WTC11 (cell line): ENCODE results near the gene NAT16. TPM values are rescaled to one million over a fixed set of nuclear protein-coding genes. Genes with fewer than 3 reads are reported as not detected.
"Not testable (repeated sequence)": the region's sequence is repeated elsewhere in the genome, so short reads cannot be mapped to it uniquely, and the experiment has no call there.

Experiments used
- ATAC-seq: fragments of 200-7000 bp; cut with Tn5 transposase; 2 replicates; pipeline ENCODE4 v1.10.0; 2021; ENCODE audit warnings: mild to moderate bottlenecking, moderate library complexity
- CTCF ChIA-PET: fragments of 300-600 bp; sonication (Branson Sonifier 250); formaldehyde crosslinking; loops from one replicate; lab custom pipeline; 2021; ENCODE audit warnings: antibody characterized with exemption; lab: Charles Lee
- POLR2A ChIA-PET: fragments of 350-600 bp; sonication (Branson Sonifier 250); formaldehyde crosslinking; loops from one replicate; lab custom pipeline; 2021; ENCODE audit warnings: antibody characterized with exemption; lab: Charles Lee
- DNase-seq: peaks from one replicate; pipeline ENCODE4 v3.0.0; 2021; ENCODE audit warnings: low spot score
- H3K27ac Mint-ChIP-seq: 2 replicates; pipeline ENCODE4 v1.8.0; 2021; ENCODE audit warnings: mixed read lengths
- H3K27me3 Mint-ChIP-seq: 2 replicates; pipeline ENCODE4 v1.8.0; 2021; ENCODE audit warnings: low read depth, mild to moderate bottlenecking, moderate library complexity, mixed read lengths
- H3K36me3 Mint-ChIP-seq: 2 replicates; pipeline ENCODE4 v1.8.0; 2021; ENCODE audit warnings: mixed read lengths
- H3K4me1 Mint-ChIP-seq: 2 replicates; pipeline ENCODE4 v1.8.0; 2022; ENCODE audit warnings: mixed read lengths
- H3K4me3 Mint-ChIP-seq: 2 replicates; pipeline ENCODE4 v1.8.0; 2021; ENCODE audit warnings: mild to moderate bottlenecking, moderate library complexity, mixed read lengths
- H3K9me3 Mint-ChIP-seq: 2 replicates; pipeline ENCODE4 v1.8.0; 2021; ENCODE audit warnings: mixed read lengths
- ETV6 ChIP-seq: sonication (generic); formaldehyde crosslinking; IDR thresholded peaks from 2 replicates; pipeline ENCODE4 v1.8.1; 2022; ENCODE audit warnings: mild to moderate bottlenecking, missing genetic modification reagents
- FOXP1 ChIP-seq: sonication (generic); formaldehyde crosslinking; IDR thresholded peaks from 2 replicates; pipeline ENCODE4 v1.8.0; 2022; ENCODE audit warnings: missing genetic modification reagents, mild to moderate bottlenecking, moderate library complexity, borderline replicate concordance
- GABPB1 ChIP-seq: sonication (generic); formaldehyde crosslinking; IDR thresholded peaks from 2 replicates; pipeline ENCODE4 v1.8.1; 2023; ENCODE audit warnings: mild to moderate bottlenecking, missing genetic modification reagents
- JUN ChIP-seq: sonication (generic); formaldehyde crosslinking; IDR thresholded peaks from 2 replicates; pipeline ENCODE4 v1.8.0; 2023; ENCODE audit warnings: mild to moderate bottlenecking, missing genetic modification reagents
- KAT7 ChIP-seq: sonication (generic); formaldehyde crosslinking; IDR thresholded peaks from 2 replicates; pipeline ENCODE4 v1.8.1; 2023; ENCODE audit warnings: missing genetic modification reagents, mild to moderate bottlenecking, borderline replicate concordance
- OVOL2 ChIP-seq: fragments of 250-450 bp; sonication (Bioruptor Pico); IDR thresholded peaks from 2 replicates; pipeline ENCODE4 v1.9.0; 2021; ENCODE audit warnings: mild to moderate bottlenecking, borderline replicate concordance
- ZNF423 ChIP-seq: fragments of 250-450 bp; sonication (Bioruptor Pico); IDR thresholded peaks from 2 replicates; pipeline ENCODE4 v2.1.2; 2022; ENCODE audit warnings: mild to moderate bottlenecking, moderate library complexity
- total RNA-seq: library from RNA; stranded (reverse); gene quantifications from 3 replicates; pipeline ENCODE4 v1.2.3, GENCODE V29; 2021
- TF ChIP-seq, protein P1 (sequence below): sonication (generic); formaldehyde crosslinking; IDR thresholded peaks from 2 replicates; pipeline ENCODE4 v1.8.0; 2022; ENCODE audit warnings: missing genetic modification reagents
- TF ChIP-seq, protein P2 (sequence below): sonication (generic); formaldehyde crosslinking; IDR thresholded peaks from 2 replicates; pipeline ENCODE4 v1.8.1; 2023; ENCODE audit warnings: mild to moderate bottlenecking, moderate library complexity, missing genetic modification reagents
- TF ChIP-seq, protein P3 (sequence below): sonication (generic); formaldehyde crosslinking; IDR thresholded peaks from 2 replicates; pipeline ENCODE4 v1.8.1; 2023; ENCODE audit warnings: mild to moderate bottlenecking, missing genetic modification reagents

Gene NAT16
- total RNA-seq, 1 experiment from 2014 or later = 0.39 TPM

DNA sequence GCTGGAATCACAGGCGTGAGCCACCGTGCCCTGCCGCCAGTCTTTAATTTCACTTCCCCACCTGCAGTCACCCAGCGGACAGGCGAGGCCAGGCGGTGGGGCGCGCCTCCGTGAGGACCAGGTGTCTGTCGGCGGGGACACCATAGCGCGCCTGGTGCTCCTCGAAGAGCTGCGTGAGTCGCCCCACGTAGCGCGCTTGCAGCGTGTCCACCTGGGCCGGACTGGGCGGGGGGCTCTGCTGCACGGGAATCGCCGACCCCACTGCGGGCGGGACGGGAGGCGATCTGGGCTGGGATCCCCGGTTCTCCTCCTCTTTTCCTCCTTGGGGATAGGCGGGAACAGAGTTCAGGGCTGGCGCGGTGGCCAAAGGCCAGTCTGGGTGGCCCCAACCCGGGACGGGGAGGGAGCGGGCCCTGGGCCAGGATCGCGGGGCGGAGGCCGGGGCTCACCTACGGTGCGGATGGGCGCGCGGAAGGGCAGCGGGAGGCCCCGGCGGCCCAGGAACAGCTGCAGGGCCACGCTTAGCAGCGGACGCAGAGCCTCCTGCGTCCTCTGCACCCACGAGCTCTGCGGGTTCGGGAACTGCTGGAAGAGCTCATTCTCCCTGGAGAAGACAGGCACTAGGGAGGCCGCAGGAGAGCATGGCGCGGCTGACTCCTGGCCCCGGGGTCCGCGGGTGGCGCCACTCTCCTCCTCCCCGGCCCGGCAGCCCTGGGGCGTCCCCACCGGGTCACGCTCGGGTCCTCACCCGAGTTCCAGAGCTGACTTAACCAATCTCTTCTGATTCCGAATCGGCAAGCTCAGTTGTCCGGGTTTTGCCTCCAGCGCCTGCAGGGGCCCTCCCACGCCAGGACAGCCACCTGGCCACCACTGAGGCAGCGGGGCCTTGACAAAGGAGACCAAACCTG is 21.9 kb upstream of the NAT16 start (continued):
- TF ChIP-seq KAT7 (CRISPR knock-in tag) (0 out of 2 replicates have a peak, but pooled peaks have one; percentile 40), ZNF423 (0 out of 2 replicates have a peak, but pooled peaks have one; percentile 14), JUN (CRISPR knock-in tag) (no peak)
- TF ChIP-seq, protein P1, sequence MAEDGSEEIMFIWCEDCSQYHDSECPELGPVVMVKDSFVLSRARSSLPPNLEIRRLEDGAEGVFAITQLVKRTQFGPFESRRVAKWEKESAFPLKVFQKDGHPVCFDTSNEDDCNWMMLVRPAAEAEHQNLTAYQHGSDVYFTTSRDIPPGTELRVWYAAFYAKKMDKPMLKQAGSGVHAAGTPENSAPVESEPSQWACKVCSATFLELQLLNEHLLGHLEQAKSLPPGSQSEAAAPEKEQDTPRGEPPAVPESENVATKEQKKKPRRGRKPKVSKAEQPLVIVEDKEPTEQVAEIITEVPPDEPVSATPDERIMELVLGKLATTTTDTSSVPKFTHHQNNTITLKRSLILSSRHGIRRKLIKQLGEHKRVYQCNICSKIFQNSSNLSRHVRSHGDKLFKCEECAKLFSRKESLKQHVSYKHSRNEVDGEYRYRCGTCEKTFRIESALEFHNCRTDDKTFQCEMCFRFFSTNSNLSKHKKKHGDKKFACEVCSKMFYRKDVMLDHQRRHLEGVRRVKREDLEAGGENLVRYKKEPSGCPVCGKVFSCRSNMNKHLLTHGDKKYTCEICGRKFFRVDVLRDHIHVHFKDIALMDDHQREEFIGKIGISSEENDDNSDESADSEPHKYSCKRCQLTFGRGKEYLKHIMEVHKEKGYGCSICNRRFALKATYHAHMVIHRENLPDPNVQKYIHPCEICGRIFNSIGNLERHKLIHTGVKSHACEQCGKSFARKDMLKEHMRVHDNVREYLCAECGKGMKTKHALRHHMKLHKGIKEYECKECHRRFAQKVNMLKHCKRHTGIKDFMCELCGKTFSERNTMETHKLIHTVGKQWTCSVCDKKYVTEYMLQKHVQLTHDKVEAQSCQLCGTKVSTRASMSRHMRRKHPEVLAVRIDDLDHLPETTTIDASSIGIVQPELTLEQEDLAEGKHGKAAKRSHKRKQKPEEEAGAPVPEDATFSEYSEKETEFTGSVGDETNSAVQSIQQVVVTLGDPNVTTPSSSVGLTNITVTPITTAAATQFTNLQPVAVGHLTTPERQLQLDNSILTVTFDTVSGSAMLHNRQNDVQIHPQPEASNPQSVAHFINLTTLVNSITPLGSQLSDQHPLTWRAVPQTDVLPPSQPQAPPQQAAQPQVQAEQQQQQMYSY = peak; percentile 90
- TF ChIP-seq, protein P2, sequence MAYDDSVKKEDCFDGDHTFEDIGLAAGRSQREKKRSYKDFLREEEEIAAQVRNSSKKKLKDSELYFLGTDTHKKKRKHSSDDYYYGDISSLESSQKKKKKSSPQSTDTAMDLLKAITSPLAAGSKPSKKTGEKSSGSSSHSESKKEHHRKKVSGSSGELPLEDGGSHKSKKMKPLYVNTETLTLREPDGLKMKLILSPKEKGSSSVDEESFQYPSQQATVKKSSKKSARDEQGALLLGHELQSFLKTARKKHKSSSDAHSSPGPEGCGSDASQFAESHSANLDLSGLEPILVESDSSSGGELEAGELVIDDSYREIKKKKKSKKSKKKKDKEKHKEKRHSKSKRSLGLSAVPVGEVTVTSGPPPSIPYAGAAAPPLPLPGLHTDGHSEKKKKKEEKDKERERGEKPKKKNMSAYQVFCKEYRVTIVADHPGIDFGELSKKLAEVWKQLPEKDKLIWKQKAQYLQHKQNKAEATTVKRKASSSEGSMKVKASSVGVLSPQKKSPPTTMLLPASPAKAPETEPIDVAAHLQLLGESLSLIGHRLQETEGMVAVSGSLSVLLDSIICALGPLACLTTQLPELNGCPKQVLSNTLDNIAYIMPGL (CRISPR knock-in tag) = 0 out of 2 replicates have a peak, but pooled peaks have one; percentile 48
- TF ChIP-seq, all 79 proteins: peak for 18

DNA sequence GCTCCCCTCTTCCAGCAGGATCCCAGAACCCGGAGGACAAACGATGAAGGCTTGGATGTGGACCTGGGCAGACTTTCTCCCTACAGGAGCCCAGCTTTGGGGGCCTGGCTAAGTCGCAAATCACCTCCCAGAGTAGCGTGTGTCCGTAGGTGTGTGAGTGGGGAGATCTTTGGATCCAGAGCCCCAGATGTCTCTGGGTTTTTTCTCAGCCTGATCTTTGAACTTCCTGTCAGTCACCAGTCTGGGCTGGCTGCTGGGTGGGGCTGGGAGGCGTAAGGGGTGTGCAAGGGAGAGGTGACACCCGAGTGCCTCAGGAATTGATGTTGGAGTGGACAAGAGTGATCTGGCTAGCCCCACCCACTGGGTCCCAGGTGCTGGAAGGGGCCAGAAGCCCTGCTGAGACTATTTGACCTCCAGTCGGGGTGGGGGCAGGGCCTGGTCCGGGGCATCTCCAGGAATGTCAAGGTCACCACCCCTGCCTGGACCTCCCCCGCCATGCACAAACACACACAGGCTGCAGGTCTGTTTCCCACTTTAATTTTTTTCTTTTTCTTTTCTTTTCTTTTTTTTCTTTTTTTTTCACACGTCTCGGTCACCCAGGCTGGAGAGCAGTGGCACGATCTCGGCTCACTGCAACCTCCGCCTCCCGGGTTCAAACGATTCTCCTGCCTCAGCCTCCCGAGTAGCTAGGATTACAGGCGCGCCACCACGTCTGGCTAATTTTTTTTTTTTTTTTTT is 20.9 kb upstream of the NAT16 start, which contains the start of gene MOGAT3:
MOGAT3 (minus strand) TSS at position 175 of the 738 bp plus-strand sequence. CDS start 182 bp downstream, outside the sequence.
- DNase-seq (peak; percentile 54), ATAC-seq (peak; percentile 38)
- Mint-ChIP-seq H3K9me3 (no peaks in the 10 kb centered on the region), H3K27ac (peak within 1 kb of the TSS; percentile 76), H3K4me1 (peaks cover 28% of the 10 kb centered on the region), H3K4me3 (peak within 1 kb of the TSS; percentile 72), H3K36me3 (no peaks in the 10 kb centered on the region), H3K27me3 (peaks cover 16% of the 10 kb centered on the region)
- CTCF ChIA-PET = interaction anchor here (0.6 to 5.3 kb wide), 13 partner anchors 9 to 302 kb away, joined by 3 to 57 read pairs (median 5); partner anchors contain the start of genes FIS1, PLOD3, SERPINE1 and ZNHIT1
- no peak for TF ChIP-seq OVOL2 (CRISPR knock-in tag)
- 0 out of 2 replicates have a peak, but pooled peaks have one; percentile 5 for TF ChIP-seq ETV6 (CRISPR knock-in tag)
- peak; percentile 80 for TF ChIP-seq ZNF423
- TF ChIP-seq GABPB1 (CRISPR knock-in tag) = peak; percentile 60
- TF ChIP-seq FOXP1 (CRISPR knock-in tag) = 0 out of 2 replicates have a peak, but pooled peaks have one; percentile 8
- TF ChIP-seq, protein P3, sequence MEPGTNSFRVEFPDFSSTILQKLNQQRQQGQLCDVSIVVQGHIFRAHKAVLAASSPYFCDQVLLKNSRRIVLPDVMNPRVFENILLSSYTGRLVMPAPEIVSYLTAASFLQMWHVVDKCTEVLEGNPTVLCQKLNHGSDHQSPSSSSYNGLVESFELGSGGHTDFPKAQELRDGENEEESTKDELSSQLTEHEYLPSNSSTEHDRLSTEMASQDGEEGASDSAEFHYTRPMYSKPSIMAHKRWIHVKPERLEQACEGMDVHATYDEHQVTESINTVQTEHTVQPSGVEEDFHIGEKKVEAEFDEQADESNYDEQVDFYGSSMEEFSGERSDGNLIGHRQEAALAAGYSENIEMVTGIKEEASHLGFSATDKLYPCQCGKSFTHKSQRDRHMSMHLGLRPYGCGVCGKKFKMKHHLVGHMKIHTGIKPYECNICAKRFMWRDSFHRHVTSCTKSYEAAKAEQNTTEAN (CRISPR knock-in tag) = no peak
- POLR2A ChIA-PET = interaction anchor here (0.9 to 1.6 kb wide), 3 partner anchors 16 to 29 kb away, joined by 4 to 5 read pairs (median 4); partner anchors contain the start of gene PLOD3

DNA sequence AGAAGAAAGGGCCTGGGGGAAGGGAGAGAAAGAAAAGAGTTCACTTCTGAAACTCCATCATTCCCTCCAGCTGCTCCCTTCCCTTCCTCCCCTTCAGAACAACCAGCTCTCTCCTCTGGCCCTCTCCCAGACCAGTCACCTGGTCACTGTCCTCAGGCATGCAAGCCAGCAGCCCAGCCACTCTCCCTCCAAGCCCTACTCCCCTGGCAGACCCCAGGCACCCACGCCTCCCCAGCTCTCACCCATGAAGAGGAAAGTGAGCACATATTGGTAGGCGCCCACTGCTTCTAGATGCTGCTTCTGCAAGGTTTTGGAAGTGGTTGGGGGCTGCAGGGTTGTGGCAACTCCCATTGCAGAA is 20.4 kb upstream of the NAT16 start:
- peak overlapping the region; percentile 72 for H3K4me3 Mint-ChIP-seq
- no peaks in the 10 kb centered on the region for H3K9me3 Mint-ChIP-seq
- TF ChIP-seq ETV6 (CRISPR knock-in tag) = 0 out of 2 replicates have a peak, but pooled peaks have one; percentile 21
- 0 out of 2 replicates have a peak, but pooled peaks have one; percentile 17 for TF ChIP-seq FOXP1 (CRISPR knock-in tag)
- TF ChIP-seq GABPB1 (CRISPR knock-in tag) = no peak
- TF ChIP-seq, all 79 proteins: peak for 2
- H3K27ac Mint-ChIP-seq = no peak overlapping the region
- no peaks in the 10 kb centered on the region for H3K36me3 Mint-ChIP-seq
- DNase-seq (no peak), ATAC-seq (peak; percentile 5; the same call in 1 of the 2 replicates)
- ChIA-PET POLR2A (interaction anchor here (0.6 to 1.6 kb wide), 6 partner anchors 16 to 56 kb away, joined by 3 to 5 read pairs (median 4); partner anchors contain the start of genes PLOD3 and VGF), CTCF (interaction anchor here (1.0 to 5.3 kb wide), 9 partner anchors 8 to 106 kb away, joined by 4 to 57 read pairs (median 7); partner anchors contain the start of genes PLOD3, SERPINE1 and ZNHIT1)
- H3K27me3 Mint-ChIP-seq = peaks cover 16% of the 10 kb centered on the region
- H3K4me1 Mint-ChIP-seq = peaks cover 28% of the 10 kb centered on the region

DNA sequence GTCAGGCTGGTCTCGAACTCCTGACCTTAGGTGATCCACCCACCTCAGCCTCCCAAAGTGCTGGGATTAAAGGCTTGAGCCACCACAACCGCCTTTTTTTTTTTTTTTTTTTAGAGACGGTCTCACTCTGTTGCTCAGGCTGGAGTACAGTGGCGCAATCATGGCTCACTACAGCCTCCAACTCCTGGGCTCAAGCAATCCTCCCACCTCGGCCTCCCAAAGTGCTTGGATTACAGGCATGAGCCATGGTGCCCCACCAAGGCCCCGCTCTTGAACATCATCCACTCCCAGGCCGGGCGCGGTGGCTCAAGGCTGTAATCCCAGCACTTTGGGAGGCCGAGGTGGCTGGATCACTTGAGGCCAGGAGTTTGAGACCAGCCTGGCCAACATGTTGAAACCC is 19.4 kb upstream of the NAT16 start:
- ChIA-PET POLR2A (interaction anchor here (1.0 to 1.6 kb wide), 2 partner anchors 25 to 35 kb away, joined by 4 to 5 read pairs; partner anchors contain the start of gene VGF), CTCF (interaction anchor here (1.4 to 4.8 kb wide), 4 partner anchors 18 to 55 kb away, joined by 4 to 33 read pairs (median 15); partner anchors contain the start of genes PLOD3 and ZNHIT1)
- ATAC-seq, H3K36me3 Mint-ChIP-seq, H3K9me3 Mint-ChIP-seq, H3K4me3 Mint-ChIP-seq, H3K27ac Mint-ChIP-seq, DNase-seq: not testable (repeated sequence)
- Mint-ChIP-seq H3K27me3 (peaks cover 16% of the 10 kb centered on the region), H3K4me1 (peaks cover 28% of the 10 kb centered on the region)
